K562 treated with DMSO at 1 percent for 4 hours (cell line): ENCODE results near the gene DUSP14. TPM values are rescaled to one million over a fixed set of nuclear protein-coding genes. Genes with fewer than 3 reads are reported as not detected.

ENCODE experiments used
- total RNA-seq: library from RNA; unstranded; fragments of 300-600 nt; gene quantifications from 2 replicates; pipeline ENCODE4 v1.2.3, GENCODE V29; 2022; ENCODE audit not compliant: insufficient read depth

The DUSP14 gene, protein sequence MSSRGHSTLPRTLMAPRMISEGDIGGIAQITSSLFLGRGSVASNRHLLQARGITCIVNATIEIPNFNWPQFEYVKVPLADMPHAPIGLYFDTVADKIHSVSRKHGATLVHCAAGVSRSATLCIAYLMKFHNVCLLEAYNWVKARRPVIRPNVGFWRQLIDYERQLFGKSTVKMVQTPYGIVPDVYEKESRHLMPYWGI
- total RNA-seq = 26.5 and 42.5 TPM in 2 replicates

DNA sequence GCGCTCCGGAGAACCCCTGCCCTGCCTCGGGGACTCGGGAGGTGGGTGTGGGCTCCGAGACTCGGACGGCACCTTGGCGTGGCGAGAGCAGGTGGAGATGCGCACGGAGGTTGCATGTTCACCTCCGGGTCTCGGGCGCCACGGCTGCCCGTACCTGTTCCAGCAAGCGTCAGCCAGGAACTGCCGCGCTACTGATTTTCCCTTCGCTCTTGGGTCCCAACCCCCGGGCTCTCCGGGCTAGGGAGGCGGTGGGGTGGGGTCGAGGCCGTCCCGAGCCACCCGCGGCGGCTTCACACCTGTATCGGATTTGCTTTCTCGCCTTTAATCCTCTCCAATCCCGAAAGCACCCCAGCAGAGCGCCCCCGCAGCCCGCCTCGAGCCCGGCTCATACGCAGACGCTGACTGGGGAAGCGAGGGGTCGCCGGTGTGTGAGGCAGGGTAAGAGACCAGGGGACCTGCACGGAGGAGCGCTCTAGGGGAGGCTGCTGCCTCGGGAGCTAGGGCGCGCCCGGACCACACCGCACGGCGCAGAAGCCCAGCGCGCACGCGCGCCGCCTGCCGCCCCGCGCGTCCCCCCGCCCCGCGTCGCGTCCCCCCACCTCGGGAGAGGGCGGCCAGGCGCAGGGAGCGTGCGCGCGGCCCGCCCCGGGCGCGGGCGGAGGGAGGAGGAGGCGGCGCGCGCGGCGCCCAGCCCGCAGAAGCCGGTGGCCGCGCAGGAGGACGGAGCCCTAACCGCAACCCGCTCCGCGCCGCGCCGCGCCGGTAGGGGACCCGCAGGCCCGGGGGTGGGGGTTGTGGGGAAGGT is at the start of gene DUSP14:
Gene DUSP14 (plus strand): TSS at position 695 of the 805 bp plus-strand sequence. CDS start 22,382 bp downstream, outside the sequence.

Other genes with a start within 250 kb of the DUSP14 start
- not detected in 2 replicates for gene C17orf78, start 113.9 kb upstream of the DUSP14 start, total RNA-seq
- gene ACACA, start 83.1 kb upstream of the DUSP14 start, total RNA-seq = 31.9 and 33.6 TPM in 2 replicates
- 8.2 and 9.0 TPM in 2 replicates for gene TADA2A, start 83.0 kb upstream of the DUSP14 start, total RNA-seq
- 16.1 and 21.9 TPM in 2 replicates for gene SYNRG, start 119.5 kb downstream of the DUSP14 start, total RNA-seq
- 7.0 and 12.2 TPM in 2 replicates for gene DDX52, start 153.6 kb downstream of the DUSP14 start, total RNA-seq